ENCODE measurements around the gene GPR17. TPM values are rescaled to one million over a fixed set of nuclear protein-coding genes. Genes with fewer than 3 reads are reported as not detected.
A peak's percentile ranks its signal among the peaks of the same experiment; 100 is the strongest.

Gene GPR17
- total and polyA plus RNA-seq, 9 of the 15 experiments (the other 6 are each of a cell fraction or from before 2014, with no cell fraction given): not detected

DNA sequence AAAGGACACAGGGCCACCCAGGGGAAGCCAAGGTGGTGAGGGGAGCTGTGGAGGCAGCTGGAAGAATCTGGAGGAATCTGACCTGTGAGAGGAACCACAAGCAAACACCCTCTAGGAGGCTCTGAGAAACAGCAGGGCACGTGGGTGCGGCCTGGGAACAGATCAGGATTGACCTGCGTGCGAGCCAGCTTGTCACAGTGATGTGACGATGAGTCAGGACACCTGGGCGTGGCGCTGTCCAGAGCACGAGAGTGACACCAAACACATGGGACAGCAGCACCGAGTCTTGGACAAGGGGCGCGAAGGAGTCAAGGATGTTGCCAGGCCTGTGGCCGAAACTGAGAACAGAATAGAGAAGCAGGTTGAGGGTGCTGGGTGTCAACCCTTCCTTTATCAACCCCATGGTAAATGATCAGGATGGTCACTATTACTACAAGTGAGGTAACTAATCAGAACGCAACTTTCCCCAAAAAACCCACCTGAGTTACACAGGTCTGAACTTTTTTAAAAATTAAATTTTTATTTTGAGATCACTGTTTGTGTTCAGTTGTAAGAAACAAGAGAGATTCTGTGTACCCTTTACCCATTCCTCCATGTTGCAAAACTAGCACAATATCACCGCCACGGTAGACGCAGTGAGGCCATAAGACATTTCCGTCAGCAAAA lies 54.7 kb downstream of the GPR17 start (continued):
- TF ChIP-seq, protein P1, sequence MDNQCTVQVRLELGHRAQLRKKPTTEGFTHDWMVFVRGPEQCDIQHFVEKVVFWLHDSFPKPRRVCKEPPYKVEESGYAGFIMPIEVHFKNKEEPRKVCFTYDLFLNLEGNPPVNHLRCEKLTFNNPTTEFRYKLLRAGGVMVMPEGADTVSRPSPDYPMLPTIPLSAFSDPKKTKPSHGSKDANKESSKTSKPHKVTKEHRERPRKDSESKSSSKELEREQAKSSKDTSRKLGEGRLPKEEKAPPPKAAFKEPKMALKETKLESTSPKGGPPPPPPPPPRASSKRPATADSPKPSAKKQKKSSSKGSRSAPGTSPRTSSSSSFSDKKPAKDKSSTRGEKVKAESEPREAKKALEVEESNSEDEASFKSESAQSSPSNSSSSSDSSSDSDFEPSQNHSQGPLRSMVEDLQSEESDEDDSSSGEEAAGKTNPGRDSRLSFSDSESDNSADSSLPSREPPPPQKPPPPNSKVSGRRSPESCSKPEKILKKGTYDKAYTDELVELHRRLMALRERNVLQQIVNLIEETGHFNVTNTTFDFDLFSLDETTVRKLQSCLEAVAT (IDR thresholded peaks at IDR 0.05): peak in 1 of 2 experiments; percentile 24; a peak in 1 of 4 replicates
- TF ChIP-seq PRMT5 (CRISPR knock-in tag; IDR thresholded peaks at IDR 0.05): no peak
- peak; percentile 72 for TF ChIP-seq SOX6 (IDR thresholded peaks at IDR 0.05)
- TF ChIP-seq L3MBTL2 (IDR thresholded peaks at IDR 0.05): peak; percentile 98
- TF ChIP-seq, protein P2, sequence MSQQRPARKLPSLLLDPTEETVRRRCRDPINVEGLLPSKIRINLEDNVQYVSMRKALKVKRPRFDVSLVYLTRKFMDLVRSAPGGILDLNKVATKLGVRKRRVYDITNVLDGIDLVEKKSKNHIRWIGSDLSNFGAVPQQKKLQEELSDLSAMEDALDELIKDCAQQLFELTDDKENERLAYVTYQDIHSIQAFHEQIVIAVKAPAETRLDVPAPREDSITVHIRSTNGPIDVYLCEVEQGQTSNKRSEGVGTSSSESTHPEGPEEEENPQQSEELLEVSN (IDR thresholded peaks at IDR 0.05; ENCODE audit: borderline replicate concordance in 1 of 2, extremely low read depth in 1 of 2, insufficient read depth in 1 of 2, insufficient read length in 1 of 2, low read depth in 1 of 2, low read length in 1 of 2, poor library complexity in 1 of 2, severe bottlenecking in 1 of 2): peak; percentile 96
- TF ChIP-seq EP400 (IDR thresholded peaks at IDR 0.05): peak; percentile 87
- peak; percentile 53; the same call in 1 of the 2 replicates for TF ChIP-seq TOE1 (IDR thresholded peaks at IDR 0.05; ENCODE audit: borderline replicate concordance)
- TF ChIP-seq TOE1 (CRISPR knock-in tag; IDR thresholded peaks at IDR 0.05; ENCODE audit: borderline replicate concordance, low read depth): no peak
- TF ChIP-seq, protein P3, sequence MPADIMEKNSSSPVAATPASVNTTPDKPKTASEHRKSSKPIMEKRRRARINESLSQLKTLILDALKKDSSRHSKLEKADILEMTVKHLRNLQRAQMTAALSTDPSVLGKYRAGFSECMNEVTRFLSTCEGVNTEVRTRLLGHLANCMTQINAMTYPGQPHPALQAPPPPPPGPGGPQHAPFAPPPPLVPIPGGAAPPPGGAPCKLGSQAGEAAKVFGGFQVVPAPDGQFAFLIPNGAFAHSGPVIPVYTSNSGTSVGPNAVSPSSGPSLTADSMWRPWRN (IDR thresholded peaks at IDR 0.05; ENCODE audit: low read depth): 0 out of 2 replicates have a peak, but pooled peaks have one; percentile 21
- TF ChIP-seq BRD9 (IDR thresholded peaks at IDR 0.05; ENCODE audit: low read depth, partially characterized antibody): peak; percentile 32
- no peak for TF ChIP-seq NCOA1 (IDR thresholded peaks at IDR 0.05; ENCODE audit: low read depth)
- TF ChIP-seq KDM1A (IDR thresholded peaks at IDR 0.05): peak; percentile 61 to 69
- TF ChIP-seq, protein P4, sequence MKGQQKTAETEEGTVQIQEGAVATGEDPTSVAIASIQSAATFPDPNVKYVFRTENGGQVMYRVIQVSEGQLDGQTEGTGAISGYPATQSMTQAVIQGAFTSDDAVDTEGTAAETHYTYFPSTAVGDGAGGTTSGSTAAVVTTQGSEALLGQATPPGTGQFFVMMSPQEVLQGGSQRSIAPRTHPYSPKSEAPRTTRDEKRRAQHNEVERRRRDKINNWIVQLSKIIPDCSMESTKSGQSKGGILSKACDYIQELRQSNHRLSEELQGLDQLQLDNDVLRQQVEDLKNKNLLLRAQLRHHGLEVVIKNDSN (CRISPR knock-in tag; IDR thresholded peaks at IDR 0.05): peak; percentile 95
- TF ChIP-seq MAZ (CRISPR knock-in tag; conservative IDR thresholded peaks at IDR 0.05 in 1 of 2, IDR thresholded peaks at IDR 0.05 in 1 of 2): no peak
- TF ChIP-seq SRSF3 (IDR thresholded peaks at IDR 0.05; ENCODE audit: insufficient read depth, low read length): no peak
- peak; percentile 88 for TF ChIP-seq SP1 (CRISPR knock-in tag; IDR thresholded peaks at IDR 0.05)
- TF ChIP-seq MAFK (IDR thresholded peaks at IDR 0.05; ENCODE audit: low read length): peak; percentile 55; the same call in 1 of the 2 replicates
- TF ChIP-seq NR4A1 (CRISPR knock-in tag; IDR thresholded peaks at IDR 0.05): no peak
- TF ChIP-seq NR4A1 (tag; IDR thresholded peaks at IDR 0.05): no peak
- TF ChIP-seq, protein P5, sequence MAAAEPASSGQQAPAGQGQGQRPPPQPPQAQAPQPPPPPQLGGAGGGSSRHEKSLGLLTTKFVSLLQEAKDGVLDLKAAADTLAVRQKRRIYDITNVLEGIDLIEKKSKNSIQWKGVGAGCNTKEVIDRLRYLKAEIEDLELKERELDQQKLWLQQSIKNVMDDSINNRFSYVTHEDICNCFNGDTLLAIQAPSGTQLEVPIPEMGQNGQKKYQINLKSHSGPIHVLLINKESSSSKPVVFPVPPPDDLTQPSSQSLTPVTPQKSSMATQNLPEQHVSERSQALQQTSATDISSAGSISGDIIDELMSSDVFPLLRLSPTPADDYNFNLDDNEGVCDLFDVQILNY (CRISPR knock-in tag; IDR thresholded peaks at IDR 0.05): 0 out of 2 replicates have a peak, but pooled peaks have one; percentile 16
- TF ChIP-seq, protein P6, sequence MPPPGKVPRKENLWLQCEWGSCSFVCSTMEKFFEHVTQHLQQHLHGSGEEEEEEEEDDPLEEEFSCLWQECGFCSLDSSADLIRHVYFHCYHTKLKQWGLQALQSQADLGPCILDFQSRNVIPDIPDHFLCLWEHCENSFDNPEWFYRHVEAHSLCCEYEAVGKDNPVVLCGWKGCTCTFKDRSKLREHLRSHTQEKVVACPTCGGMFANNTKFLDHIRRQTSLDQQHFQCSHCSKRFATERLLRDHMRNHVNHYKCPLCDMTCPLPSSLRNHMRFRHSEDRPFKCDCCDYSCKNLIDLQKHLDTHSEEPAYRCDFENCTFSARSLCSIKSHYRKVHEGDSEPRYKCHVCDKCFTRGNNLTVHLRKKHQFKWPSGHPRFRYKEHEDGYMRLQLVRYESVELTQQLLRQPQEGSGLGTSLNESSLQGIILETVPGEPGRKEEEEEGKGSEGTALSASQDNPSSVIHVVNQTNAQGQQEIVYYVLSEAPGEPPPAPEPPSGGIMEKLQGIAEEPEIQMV (tag; conservative IDR thresholded peaks at IDR 0.05; ENCODE audit: low read depth): 0 out of 2 replicates have a peak, but pooled peaks have one; percentile 41

Data from K562 (cell line).